Mucosa of stomach (tissue), 1 donor: ENCODE measurements around the gene PRSS33.
A peak's percentile ranks its signal among the peaks of the same experiment; 100 is the strongest.

Experiments used
- H3K27me3 ChIP-seq: one replicate; pipeline ENCODE4 v1.7.0; 2013; ENCODE audit warnings: mild to moderate bottlenecking, low read length; ENCODE audit not compliant: control insufficient read depth, insufficient read depth
- H3K36me3 ChIP-seq: one replicate; pipeline ENCODE4 v1.7.0; 2013; ENCODE audit warnings: low read length; ENCODE audit not compliant: control insufficient read depth, insufficient read depth
- H3K4me1 ChIP-seq: one replicate; pipeline ENCODE4 v1.7.0; 2013; ENCODE audit warnings: mild to moderate bottlenecking, low read length; ENCODE audit not compliant: control insufficient read depth, insufficient read depth
- H3K4me3 ChIP-seq: one replicate; pipeline ENCODE4 v1.7.0; 2013; ENCODE audit warnings: low read length
- H3K9ac ChIP-seq: one replicate; pipeline ENCODE4 v1.7.0; 2013; ENCODE audit warnings: mild to moderate bottlenecking, low read length, moderate library complexity
- H3K9me3 ChIP-seq: one replicate; pipeline ENCODE4 v1.7.0; 2013; ENCODE audit warnings: mild to moderate bottlenecking, low read length, moderate library complexity; ENCODE audit not compliant: control insufficient read depth
- donor health status: Pancreatic carcinoma.

Gene PRSS33

GRCh38 chr16:2769675-2770056 lies 17.7 kb downstream of the PRSS33 start:
- Histone ChIP-seq H3K9ac (no peak overlapping the region), H3K36me3 (peaks cover 65% of the 10 kb centered on the region), H3K4me1 (peaks cover 27% of the 10 kb centered on the region), H3K9me3 (no peaks in the 10 kb centered on the region), H3K4me3 (no peak overlapping the region), H3K27me3 (no peaks in the 10 kb centered on the region)

DNA sequence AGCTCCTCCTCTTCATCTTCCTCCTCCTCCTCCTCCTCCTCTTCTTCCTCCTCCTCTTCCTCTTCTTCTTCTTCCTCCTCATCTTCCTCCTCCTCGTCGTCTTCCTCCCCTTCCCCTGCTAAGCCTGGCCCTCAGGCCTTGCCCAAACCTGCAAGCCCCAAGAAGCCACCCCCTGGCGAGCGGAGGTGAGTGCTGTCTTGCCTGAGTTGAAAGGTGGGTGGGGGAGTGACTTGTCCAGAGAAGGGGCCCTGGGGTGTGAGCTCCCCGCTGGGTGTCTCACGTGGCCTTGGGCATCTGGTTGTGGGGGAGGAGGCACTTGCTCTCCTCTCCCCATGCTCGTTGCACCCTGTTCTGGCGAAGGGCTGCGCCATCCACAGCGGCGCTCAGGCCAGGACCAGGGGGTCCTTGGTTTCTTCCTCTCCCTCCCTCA lies 18.2 kb downstream of the PRSS33 start:
- no peaks in the 10 kb centered on the region for H3K9me3 ChIP-seq
- H3K27me3 ChIP-seq, result no peaks in the 10 kb centered on the region
- no peak overlapping the region for H3K9ac ChIP-seq
- H3K4me3 ChIP-seq, result no peak overlapping the region
- H3K4me1 ChIP-seq, result peaks cover 27% of the 10 kb centered on the region
- H3K36me3 ChIP-seq, result peaks cover 69% of the 10 kb centered on the region

DNA sequence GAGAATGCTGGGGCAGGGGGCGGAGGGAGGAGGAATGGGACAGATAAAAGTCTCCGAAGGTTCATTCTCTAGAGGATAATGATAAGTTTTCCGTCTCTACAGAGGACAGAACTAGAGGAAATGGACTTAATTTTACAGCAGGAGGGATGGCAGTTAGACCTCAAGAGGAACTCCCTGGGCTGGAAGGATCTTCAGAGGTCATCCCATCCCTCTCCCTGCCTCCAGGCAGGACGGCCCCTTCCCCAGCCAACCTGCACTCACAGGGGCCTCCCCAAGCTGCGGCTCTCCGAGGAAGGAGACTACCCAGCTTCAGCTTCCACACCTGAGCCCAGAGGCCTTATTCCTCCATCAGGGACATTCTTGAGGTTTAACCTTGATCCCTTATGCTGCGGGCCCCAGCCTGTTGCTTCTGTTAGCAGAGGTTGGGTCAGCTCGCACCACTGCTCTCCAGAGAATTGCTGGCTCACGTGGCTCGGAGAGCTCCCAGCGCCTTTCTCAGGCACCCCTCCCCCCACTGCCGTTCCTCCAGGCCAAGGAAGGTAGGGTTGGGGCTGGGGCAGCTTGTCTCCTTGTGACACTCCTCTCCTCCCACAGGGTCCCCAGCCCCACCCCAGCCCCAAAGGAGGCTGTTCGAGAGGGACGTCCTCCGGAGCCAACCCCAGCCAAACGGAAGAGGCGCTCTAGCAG lies 18.8 kb downstream of the PRSS33 start:
- H3K4me3 ChIP-seq, result peak overlapping the region; percentile 11
- no peak overlapping the region for H3K9ac ChIP-seq
- peaks cover 27% of the 10 kb centered on the region for H3K4me1 ChIP-seq
- H3K9me3 ChIP-seq, result no peaks in the 10 kb centered on the region
- H3K27me3 ChIP-seq, result no peaks in the 10 kb centered on the region
- H3K36me3 ChIP-seq, result peaks cover 72% of the 10 kb centered on the region

GRCh38 chr16:2767891-2768290 lies 19.5 kb downstream of the PRSS33 start:
- Histone ChIP-seq H3K36me3 (peaks cover 72% of the 10 kb centered on the region), H3K9me3 (no peaks in the 10 kb centered on the region), H3K4me3 (no peak overlapping the region), H3K4me1 (peaks cover 27% of the 10 kb centered on the region), H3K27me3 (no peaks in the 10 kb centered on the region), H3K9ac (no peak overlapping the region)

- peaks cover 27% of the 10 kb centered on the region for H3K4me1 ChIP-seq
- no peaks in the 10 kb centered on the region for H3K27me3 ChIP-seq
- no peak overlapping the region for H3K9ac ChIP-seq
- peaks cover 79% of the 10 kb centered on the region for H3K36me3 ChIP-seq
- no peak overlapping the region for H3K4me3 ChIP-seq
- H3K9me3 ChIP-seq, result no peaks in the 10 kb centered on the region
Measured at GRCh38 chr16:2767140-2767731, 20.1 kb downstream of the PRSS33 start.

GRCh38 chr16:2766430-2767139 lies 20.8 kb downstream of the PRSS33 start:
- H3K4me1 ChIP-seq, result peaks cover 27% of the 10 kb centered on the region
- peaks cover 79% of the 10 kb centered on the region for H3K36me3 ChIP-seq
- H3K9ac ChIP-seq, result no peak overlapping the region
- no peak overlapping the region for H3K4me3 ChIP-seq
- H3K9me3 ChIP-seq, result no peaks in the 10 kb centered on the region
- no peaks in the 10 kb centered on the region for H3K27me3 ChIP-seq

DNA sequence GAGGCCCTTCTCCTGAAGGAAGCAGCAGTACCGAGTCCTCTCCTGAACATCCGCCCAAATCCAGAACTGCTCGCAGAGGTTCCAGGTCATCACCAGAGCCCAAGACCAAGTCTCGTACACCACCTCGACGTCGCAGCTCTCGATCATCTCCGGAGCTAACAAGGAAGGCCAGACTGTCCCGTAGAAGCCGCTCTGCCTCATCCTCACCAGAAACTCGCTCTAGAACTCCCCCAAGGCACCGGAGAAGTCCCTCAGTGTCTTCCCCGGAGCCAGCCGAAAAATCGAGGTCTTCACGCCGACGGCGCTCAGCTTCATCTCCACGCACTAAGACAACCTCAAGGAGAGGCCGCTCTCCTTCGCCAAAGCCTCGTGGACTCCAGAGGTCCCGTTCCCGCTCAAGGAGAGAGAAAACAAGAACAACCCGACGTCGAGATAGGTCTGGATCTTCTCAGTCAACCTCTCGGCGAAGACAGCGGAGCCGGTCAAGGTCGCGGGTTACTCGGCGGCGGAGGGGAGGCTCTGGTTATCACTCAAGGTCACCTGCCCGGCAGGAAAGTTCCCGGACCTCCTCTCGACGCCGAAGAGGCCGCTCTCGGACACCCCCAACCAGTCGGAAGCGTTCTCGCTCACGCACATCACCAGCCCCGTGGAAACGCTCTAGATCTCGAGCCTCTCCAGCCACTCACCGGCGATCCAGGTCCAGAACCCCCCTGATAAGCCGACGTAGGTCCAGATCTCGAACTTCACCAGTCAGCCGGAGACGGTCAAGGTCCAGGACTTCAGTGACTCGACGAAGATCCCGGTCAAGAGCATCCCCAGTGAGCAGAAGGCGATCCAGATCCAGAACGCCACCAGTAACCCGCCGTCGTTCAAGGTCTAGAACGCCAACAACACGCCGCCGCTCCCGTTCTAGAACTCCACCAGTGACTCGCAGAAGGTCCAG lies 21.6 kb downstream of the PRSS33 start:
- H3K9ac ChIP-seq, result no peak overlapping the region
- H3K27me3 ChIP-seq, result no peaks in the 10 kb centered on the region
- H3K36me3 ChIP-seq, result peaks cover 81% of the 10 kb centered on the region
- H3K9me3 ChIP-seq, result no peaks in the 10 kb centered on the region
- peaks cover 26% of the 10 kb centered on the region for H3K4me1 ChIP-seq
- no peak overlapping the region for H3K4me3 ChIP-seq

- H3K9me3 ChIP-seq, result no peaks in the 10 kb centered on the region
- peaks cover 15% of the 10 kb centered on the region for H3K4me1 ChIP-seq
- H3K27me3 ChIP-seq, result no peaks in the 10 kb centered on the region
- no peak overlapping the region for H3K9ac ChIP-seq
- no peak overlapping the region for H3K4me3 ChIP-seq
- peaks cover 83% of the 10 kb centered on the region for H3K36me3 ChIP-seq
Measured at GRCh38 chr16:2764718-2765117, 22.6 kb downstream of the PRSS33 start.

DNA sequence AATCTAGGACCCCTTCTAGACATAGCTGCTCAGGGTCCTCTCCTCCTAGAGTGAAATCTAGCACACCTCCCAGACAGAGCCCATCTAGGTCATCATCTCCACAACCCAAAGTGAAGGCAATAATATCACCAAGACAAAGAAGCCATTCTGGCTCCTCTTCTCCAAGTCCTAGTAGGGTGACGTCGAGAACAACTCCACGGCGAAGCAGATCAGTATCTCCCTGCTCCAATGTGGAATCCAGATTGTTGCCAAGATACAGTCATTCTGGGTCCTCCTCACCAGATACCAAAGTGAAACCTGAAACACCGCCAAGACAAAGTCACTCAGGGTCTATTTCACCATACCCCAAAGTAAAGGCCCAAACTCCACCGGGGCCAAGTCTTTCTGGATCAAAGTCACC lies 24.2 kb downstream of the PRSS33 start:
- peaks cover 82% of the 10 kb centered on the region for H3K36me3 ChIP-seq
- no peaks in the 10 kb centered on the region for H3K27me3 ChIP-seq

DNA sequence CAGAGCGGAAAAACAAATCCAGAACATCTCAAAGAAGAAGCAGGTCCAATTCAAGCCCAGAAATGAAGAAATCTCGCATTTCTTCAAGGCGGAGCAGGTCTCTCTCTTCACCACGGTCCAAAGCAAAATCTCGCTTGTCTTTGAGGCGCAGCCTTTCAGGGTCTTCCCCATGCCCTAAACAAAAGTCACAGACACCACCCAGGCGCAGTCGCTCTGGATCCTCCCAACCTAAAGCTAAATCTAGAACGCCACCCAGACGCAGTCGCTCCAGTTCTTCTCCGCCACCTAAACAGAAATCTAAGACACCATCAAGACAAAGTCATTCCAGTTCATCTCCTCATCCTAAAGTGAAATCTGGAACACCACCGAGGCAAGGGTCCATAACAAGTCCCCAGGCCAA lies 24.6 kb downstream of the PRSS33 start:
- Histone ChIP-seq H3K27me3 (no peaks in the 10 kb centered on the region), H3K4me1 (no peaks in the 10 kb centered on the region), H3K36me3 (peaks cover 78% of the 10 kb centered on the region), H3K9ac (no peak overlapping the region), H3K9me3 (no peaks in the 10 kb centered on the region), H3K4me3 (no peak overlapping the region)

More for the DNA sequence above, 24.2 kb downstream of the PRSS33 start:
- Histone ChIP-seq H3K4me1 (peaks cover under 1% of the 10 kb centered on the region), H3K4me3 (no peak overlapping the region), H3K9me3 (no peaks in the 10 kb centered on the region), H3K9ac (no peak overlapping the region)

DNA sequence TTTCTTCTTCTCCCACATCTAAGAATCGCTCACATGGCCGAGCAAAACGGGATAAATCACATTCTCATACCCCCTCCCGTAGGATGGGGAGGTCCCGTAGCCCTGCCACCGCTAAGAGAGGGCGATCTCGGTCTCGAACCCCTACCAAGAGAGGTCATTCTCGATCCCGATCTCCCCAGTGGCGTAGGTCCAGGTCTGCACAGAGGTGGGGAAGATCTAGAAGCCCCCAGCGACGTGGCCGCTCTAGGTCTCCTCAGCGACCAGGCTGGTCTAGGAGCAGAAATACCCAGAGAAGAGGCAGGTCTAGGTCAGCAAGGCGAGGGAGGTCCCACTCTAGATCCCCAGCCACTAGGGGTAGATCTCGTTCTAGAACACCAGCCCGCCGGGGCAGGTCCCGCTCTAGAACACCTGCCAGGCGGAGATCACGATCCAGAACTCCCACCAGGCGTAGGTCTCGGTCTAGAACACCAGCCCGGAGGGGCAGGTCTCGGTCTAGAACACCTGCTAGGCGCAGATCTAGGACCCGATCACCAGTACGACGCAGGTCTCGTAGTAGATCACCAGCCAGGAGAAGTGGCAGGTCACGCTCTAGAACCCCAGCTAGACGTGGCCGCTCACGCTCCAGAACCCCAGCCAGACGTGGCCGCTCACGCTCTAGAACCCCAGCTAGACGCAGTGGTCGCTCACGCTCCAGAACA lies 25.3 kb downstream of the PRSS33 start:
- H3K4me1 ChIP-seq, result no peaks in the 10 kb centered on the region
- H3K36me3 ChIP-seq, result peaks cover 72% of the 10 kb centered on the region
- H3K9me3 ChIP-seq, result no peaks in the 10 kb centered on the region
- H3K9ac ChIP-seq, result no peak overlapping the region
- H3K27me3 ChIP-seq, result no peaks in the 10 kb centered on the region
- H3K4me3 ChIP-seq, result no peak overlapping the region
